ENCODE measurements around the gene HABP2. TPM values are rescaled to one million over a fixed set of nuclear protein-coding genes. Genes with fewer than 3 reads are reported as not detected.

HABP2 gene
- total and polyA plus RNA-seq, 4 donors: 109 to 259 (median 197) TPM

DNA sequence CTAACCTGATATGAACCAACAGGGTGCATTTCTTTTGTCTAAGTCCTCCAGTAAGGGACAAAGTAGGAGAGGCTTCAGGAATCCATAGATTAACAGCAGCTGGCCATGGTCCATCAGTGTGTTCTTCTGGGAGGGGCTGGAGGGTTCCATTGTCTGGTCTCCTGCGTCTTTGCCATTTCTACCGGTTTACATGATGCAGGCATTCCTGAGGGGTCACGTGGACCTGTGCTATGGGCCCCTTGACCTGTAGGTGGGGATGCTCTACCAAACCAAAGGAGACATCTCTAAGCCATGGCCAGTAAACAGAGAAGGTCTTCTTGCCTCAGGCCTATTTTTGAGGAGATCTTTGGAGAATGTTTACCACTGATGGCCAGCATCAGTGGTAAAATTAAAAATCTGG is 28.7 kb upstream of the HABP2 start (continued):
- TF ChIP-seq, protein P1, sequence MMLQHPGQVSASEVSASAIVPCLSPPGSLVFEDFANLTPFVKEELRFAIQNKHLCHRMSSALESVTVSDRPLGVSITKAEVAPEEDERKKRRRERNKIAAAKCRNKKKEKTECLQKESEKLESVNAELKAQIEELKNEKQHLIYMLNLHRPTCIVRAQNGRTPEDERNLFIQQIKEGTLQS (IDR thresholded peaks at IDR 0.05): no peak
- no peak for TF ChIP-seq JUND (IDR thresholded peaks at IDR 0.05)
- no peak for TF ChIP-seq RXRA (IDR thresholded peaks at IDR 0.05)
- TF ChIP-seq TAF1 (conservative IDR thresholded peaks at IDR 0.05): no peak
- TF ChIP-seq HNF4G (IDR thresholded peaks at IDR 0.05): no peak
- no peak for TF ChIP-seq SP1 (IDR thresholded peaks at IDR 0.05)
- no peak for TF ChIP-seq FOXA1 (IDR thresholded peaks at IDR 0.05)

DNA sequence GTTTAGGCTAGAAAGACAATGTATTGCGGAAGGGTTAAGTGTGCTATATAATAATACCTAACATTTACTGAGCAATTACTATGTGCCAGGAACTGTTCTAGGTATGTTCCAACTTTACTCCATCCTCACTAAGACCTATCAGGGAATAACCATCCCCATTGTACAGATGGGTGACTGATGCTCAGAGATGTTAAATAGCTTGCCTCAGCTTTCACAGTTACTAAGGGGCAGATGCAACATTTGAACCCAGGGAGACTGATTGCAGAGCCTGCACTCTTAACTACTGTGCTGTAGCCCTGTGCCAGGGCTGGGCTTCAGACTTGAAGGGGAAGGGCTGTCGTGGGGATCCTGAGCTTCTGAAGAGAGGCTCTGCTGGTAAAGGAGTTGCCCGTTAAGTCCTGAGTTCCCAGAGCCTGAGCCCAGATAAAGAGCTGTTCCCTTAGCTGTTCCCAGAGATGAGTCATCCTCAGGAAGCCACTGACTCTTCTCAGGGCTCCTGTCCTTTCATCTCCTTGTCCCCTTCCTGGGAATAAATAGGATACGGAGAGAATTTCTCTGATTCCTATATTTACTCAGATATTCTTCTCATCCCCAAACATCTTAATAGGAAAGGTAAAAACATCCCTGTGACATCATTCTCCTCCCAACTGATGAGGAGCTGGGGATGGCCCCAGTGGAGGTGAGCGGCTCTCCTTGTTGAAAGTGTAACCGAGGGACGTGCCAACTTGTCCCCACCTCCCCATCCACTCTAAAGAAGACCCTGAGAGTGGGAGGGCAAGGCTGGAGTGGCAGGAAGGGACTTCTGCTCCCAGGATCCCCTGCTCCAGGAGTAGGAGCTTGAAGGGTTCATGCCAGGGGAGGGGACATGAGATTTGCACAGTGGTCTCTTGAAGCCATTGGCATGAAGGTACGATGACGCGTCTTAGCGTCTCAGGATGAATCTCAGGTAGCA is 28.0 kb upstream of the HABP2 start:
- Histone ChIP-seq H3K27ac (ENCODE audit: low read depth in 1 of 2, low read length in 2 of 2) (no peak overlapping the region), H3K9me3 (ENCODE audit: control insufficient read depth in 4 of 4, low read length in 3 of 4) (no peaks in the 10 kb centered on the region), H3K36me3 (ENCODE audit: control insufficient read depth in 4 of 4, insufficient read depth in 3 of 4, low read depth in 1 of 4, low read length in 3 of 4) (no peaks in the 10 kb centered on the region), H3K27me3 (ENCODE audit: control insufficient read depth in 4 of 4, insufficient read depth in 4 of 4, low read length in 3 of 4) (no peaks in the 10 kb centered on the region), H3K4me3 (ENCODE audit: low read depth in 1 of 3, low read length in 3 of 3) (no peak overlapping the region), H3K9ac (ENCODE audit: low read depth in 1 of 2, low read length in 2 of 2) (no peak overlapping the region), H3K4me1 (ENCODE audit: control insufficient read depth in 4 of 4, insufficient read depth in 4 of 4, low read length in 3 of 4) (peaks cover 0 to 4% (median 0%) of the 10 kb centered on the region in 4 donors)
- WGBS: 86% methylated on average over 11 of the region's 11 CpGs
- no peak for DNase-seq (ENCODE audit: low spot score)
- TF ChIP-seq JUND (IDR thresholded peaks at IDR 0.05) (peak in 1 of 2 donors; percentile 64), NR2F2 (IDR thresholded peaks at IDR 0.05) (no peak)

DNA sequence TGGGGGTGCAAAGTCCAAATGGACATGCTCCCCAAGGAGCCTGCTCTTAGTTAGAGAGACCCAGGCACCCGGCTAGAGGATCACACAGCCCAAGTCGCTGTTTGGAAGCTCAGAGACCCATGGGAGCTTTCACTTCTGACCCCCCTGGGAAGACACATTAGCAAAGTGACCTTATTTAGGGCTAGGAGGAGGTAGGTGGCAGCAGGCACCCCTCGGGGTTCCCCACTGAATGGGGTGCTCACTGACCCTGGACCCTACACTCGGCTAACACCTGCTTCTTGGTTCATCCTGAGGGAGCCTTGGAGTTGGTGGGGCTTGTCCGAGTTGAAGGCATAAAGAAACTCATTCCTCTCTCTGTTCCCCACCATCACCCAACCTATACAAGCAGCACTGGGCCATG is 27.1 kb upstream of the HABP2 start:
- no peak for DNase-seq (ENCODE audit: low spot score)
- 95% methylated on average over 5 of the region's 5 CpGs for WGBS
- Histone ChIP-seq H3K36me3 (ENCODE audit: control insufficient read depth in 4 of 4, insufficient read depth in 3 of 4, low read depth in 1 of 4, low read length in 3 of 4) (no peaks in the 10 kb centered on the region), H3K27me3 (ENCODE audit: control insufficient read depth in 4 of 4, insufficient read depth in 4 of 4, low read length in 3 of 4) (no peaks in the 10 kb centered on the region), H3K4me1 (ENCODE audit: control insufficient read depth in 4 of 4, insufficient read depth in 4 of 4, low read length in 3 of 4) (peaks cover 0 to 4% (median 0%) of the 10 kb centered on the region in 4 donors), H3K9me3 (ENCODE audit: control insufficient read depth in 4 of 4, low read length in 3 of 4) (no peaks in the 10 kb centered on the region), H3K9ac (ENCODE audit: low read depth in 1 of 2, low read length in 2 of 2) (no peak overlapping the region), H3K4me3 (ENCODE audit: low read depth in 1 of 3, low read length in 3 of 3) (no peak overlapping the region), H3K27ac (ENCODE audit: low read depth in 1 of 2, low read length in 2 of 2) (no peak overlapping the region)
- no peak for TF ChIP-seq JUND (IDR thresholded peaks at IDR 0.05)
- no peak for TF ChIP-seq HNF4G (IDR thresholded peaks at IDR 0.05)
- TF ChIP-seq EGR1 (IDR thresholded peaks at IDR 0.05; ENCODE audit: low read depth in 2 of 2): no peak
- no peak for TF ChIP-seq SP1 (IDR thresholded peaks at IDR 0.05)
- TF ChIP-seq, protein P2, sequence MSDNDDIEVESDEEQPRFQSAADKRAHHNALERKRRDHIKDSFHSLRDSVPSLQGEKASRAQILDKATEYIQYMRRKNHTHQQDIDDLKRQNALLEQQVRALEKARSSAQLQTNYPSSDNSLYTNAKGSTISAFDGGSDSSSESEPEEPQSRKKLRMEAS (IDR thresholded peaks at IDR 0.05): no peak
- TF ChIP-seq TAF1 (conservative IDR thresholded peaks at IDR 0.05): no peak
- TF ChIP-seq, protein P3, sequence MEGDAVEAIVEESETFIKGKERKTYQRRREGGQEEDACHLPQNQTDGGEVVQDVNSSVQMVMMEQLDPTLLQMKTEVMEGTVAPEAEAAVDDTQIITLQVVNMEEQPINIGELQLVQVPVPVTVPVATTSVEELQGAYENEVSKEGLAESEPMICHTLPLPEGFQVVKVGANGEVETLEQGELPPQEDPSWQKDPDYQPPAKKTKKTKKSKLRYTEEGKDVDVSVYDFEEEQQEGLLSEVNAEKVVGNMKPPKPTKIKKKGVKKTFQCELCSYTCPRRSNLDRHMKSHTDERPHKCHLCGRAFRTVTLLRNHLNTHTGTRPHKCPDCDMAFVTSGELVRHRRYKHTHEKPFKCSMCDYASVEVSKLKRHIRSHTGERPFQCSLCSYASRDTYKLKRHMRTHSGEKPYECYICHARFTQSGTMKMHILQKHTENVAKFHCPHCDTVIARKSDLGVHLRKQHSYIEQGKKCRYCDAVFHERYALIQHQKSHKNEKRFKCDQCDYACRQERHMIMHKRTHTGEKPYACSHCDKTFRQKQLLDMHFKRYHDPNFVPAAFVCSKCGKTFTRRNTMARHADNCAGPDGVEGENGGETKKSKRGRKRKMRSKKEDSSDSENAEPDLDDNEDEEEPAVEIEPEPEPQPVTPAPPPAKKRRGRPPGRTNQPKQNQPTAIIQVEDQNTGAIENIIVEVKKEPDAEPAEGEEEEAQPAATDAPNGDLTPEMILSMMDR (IDR thresholded peaks at IDR 0.05; ENCODE audit: low read depth, low read length, missing input control): no peak
- TF ChIP-seq HNF4A (conservative IDR thresholded peaks at IDR 0.05): no peak
- TF ChIP-seq RXRA (IDR thresholded peaks at IDR 0.05): no peak
- TF ChIP-seq NR2F2 (IDR thresholded peaks at IDR 0.05): no peak
- TF ChIP-seq, protein P4, sequence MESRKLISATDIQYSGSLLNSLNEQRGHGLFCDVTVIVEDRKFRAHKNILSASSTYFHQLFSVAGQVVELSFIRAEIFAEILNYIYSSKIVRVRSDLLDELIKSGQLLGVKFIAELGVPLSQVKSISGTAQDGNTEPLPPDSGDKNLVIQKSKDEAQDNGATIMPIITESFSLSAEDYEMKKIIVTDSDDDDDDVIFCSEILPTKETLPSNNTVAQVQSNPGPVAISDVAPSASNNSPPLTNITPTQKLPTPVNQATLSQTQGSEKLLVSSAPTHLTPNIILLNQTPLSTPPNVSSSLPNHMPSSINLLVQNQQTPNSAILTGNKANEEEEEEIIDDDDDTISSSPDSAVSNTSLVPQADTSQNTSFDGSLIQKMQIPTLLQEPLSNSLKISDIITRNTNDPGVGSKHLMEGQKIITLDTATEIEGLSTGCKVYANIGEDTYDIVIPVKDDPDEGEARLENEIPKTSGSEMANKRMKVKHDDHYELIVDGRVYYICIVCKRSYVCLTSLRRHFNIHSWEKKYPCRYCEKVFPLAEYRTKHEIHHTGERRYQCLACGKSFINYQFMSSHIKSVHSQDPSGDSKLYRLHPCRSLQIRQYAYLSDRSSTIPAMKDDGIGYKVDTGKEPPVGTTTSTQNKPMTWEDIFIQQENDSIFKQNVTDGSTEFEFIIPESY (IDR thresholded peaks at IDR 0.05): no peak
- TF ChIP-seq RAD21 (IDR thresholded peaks at IDR 0.05): no peak
- no peak for TF ChIP-seq GABPA (IDR thresholded peaks at IDR 0.05 in 1 of 2, conservative IDR thresholded peaks at IDR 0.05 in 1 of 2)
- no peak for TF ChIP-seq FOXA2 (IDR thresholded peaks at IDR 0.05)
- no peak for TF ChIP-seq FOXA1 (IDR thresholded peaks at IDR 0.05)
